ENCODE results near the gene SLC39A7. TPM values are rescaled to one million over a fixed set of nuclear protein-coding genes. Genes with fewer than 3 reads are reported as not detected.

SLC39A7 gene
- polyA plus RNA-seq, 2 of the 4 experiments (the other 2 are of a cell fraction), result 59.0 to 122 TPM

DNA sequence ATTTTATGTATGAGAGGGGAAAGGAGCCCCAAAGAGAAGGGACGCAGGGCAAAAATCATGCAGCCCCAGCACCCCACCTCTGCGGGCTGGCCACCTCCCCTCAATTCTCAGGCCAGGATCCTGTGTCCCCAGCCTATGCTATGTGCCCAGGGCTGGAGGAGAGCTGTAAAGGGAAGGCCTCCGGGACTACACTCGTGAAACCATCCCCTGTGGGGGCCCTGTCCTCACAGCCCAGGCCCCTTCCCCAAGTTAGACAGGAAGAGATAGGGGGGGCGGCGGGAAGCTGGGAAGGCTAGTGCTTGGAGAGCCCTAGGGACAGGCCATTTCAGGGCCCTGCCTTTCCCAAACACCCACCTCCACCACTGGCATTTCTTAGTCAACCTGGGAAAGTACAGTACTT is 7.0 kb upstream of the SLC39A7 start:
- DNase-seq (ENCODE audit: low read depth in 1 of 2, low spot score in 1 of 2), result no peak
- Histone ChIP-seq H3K4me1 (peaks cover 4% of the 10 kb centered on the region; the same call in 1 of the 3 replicates), H3K27ac (no peak overlapping the region), H3K4me3 (no peak overlapping the region), H3K9me3 (no peaks in the 10 kb centered on the region), H3K4me2 (no peak overlapping the region)
- CTCF ChIA-PET, result interaction anchor here (0.9 kb wide), 1 partner anchor 10 kb away, joined by 3 read pairs; no protein-coding TSS in a partner anchor
- no peak for TF ChIP-seq GATA3 (IDR thresholded peaks at IDR 0.05; ENCODE audit: borderline replicate concordance)
- no peak for TF ChIP-seq KDM1A (IDR thresholded peaks at IDR 0.05; ENCODE audit: low read depth)
- TF ChIP-seq FOSB (CRISPR knock-in tag; IDR thresholded peaks at IDR 0.05), result no peak
- TF ChIP-seq ZSCAN20 (CRISPR knock-in tag; IDR thresholded peaks at IDR 0.05), result no peak
- no peak for TF ChIP-seq ESRRA (IDR thresholded peaks at IDR 0.05; ENCODE audit: borderline replicate concordance, low read length)
- no peak for TF ChIP-seq NPAS2 (CRISPR knock-in tag; IDR thresholded peaks at IDR 0.05; ENCODE audit: borderline replicate concordance)
- TF ChIP-seq, protein P1, sequence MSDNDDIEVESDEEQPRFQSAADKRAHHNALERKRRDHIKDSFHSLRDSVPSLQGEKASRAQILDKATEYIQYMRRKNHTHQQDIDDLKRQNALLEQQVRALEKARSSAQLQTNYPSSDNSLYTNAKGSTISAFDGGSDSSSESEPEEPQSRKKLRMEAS (IDR thresholded peaks at IDR 0.05), result no peak
- TF ChIP-seq CBX8 (IDR thresholded peaks at IDR 0.05), result no peak
- no peak for TF ChIP-seq NFE2L2 (conservative IDR thresholded peaks at IDR 0.05; ENCODE audit: low read length)
- TF ChIP-seq, protein P2, sequence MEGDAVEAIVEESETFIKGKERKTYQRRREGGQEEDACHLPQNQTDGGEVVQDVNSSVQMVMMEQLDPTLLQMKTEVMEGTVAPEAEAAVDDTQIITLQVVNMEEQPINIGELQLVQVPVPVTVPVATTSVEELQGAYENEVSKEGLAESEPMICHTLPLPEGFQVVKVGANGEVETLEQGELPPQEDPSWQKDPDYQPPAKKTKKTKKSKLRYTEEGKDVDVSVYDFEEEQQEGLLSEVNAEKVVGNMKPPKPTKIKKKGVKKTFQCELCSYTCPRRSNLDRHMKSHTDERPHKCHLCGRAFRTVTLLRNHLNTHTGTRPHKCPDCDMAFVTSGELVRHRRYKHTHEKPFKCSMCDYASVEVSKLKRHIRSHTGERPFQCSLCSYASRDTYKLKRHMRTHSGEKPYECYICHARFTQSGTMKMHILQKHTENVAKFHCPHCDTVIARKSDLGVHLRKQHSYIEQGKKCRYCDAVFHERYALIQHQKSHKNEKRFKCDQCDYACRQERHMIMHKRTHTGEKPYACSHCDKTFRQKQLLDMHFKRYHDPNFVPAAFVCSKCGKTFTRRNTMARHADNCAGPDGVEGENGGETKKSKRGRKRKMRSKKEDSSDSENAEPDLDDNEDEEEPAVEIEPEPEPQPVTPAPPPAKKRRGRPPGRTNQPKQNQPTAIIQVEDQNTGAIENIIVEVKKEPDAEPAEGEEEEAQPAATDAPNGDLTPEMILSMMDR (IDR thresholded peaks at IDR 0.05), result no peak
- no peak for TF ChIP-seq POLR2A (IDR thresholded peaks at IDR 0.05; ENCODE audit: low read length)
- TF ChIP-seq CBX2 (IDR thresholded peaks at IDR 0.05; ENCODE audit: borderline replicate concordance, low read depth), result no peak
- TF ChIP-seq, protein P3, sequence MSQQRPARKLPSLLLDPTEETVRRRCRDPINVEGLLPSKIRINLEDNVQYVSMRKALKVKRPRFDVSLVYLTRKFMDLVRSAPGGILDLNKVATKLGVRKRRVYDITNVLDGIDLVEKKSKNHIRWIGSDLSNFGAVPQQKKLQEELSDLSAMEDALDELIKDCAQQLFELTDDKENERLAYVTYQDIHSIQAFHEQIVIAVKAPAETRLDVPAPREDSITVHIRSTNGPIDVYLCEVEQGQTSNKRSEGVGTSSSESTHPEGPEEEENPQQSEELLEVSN (IDR thresholded peaks at IDR 0.05; ENCODE audit: borderline replicate concordance, low read depth), result no peak
- TF ChIP-seq HDAC2 (IDR thresholded peaks at IDR 0.05), result no peak
- no peak for TF ChIP-seq NR3C1 (IDR thresholded peaks at IDR 0.05)
- POLR2A ChIA-PET, result interaction anchor here (0.5 kb wide), 1 partner anchor 69 kb away, joined by 4 read pairs; no protein-coding TSS in a partner anchor
- ATAC-seq, result no peak
- WGBS (ENCODE audit: missing lambda C conversion rate), result 100% methylated on average over 5 of the region's 6 CpGs
- FAIRE-seq, result no peak

DNA sequence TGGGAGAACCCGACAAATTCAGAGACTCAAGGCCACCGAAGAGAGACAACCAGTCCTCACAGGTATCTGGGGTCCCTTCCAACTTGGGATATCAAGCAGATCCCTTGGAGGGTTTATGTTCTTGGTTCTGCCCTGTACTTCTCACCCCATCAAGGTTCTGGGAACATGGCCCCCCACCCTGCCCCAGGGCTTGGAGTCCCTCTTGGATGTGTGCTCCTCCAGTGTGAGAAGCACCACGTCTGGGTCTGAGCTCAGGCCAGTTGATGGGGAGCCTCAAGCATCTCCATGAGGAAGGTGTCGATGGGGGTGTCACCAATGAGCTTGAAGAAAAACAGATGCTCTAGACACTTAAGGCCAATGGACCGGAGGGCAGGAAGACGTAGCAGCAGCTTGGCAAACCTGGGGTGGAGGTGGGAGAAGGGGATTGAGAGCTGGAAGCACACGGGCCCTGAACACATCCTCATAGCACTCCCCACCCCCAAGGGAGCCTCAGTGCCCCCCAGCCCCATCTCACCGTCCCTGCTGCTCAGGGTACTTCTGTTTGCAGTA is 6.2 kb upstream of the SLC39A7 start:
- no peak for FAIRE-seq
- Histone ChIP-seq H3K4me1 (peaks cover 11% of the 10 kb centered on the region; the same call in 2 of the 3 replicates), H3K4me3 (no peak overlapping the region), H3K27ac (no peak overlapping the region), H3K9me3 (no peaks in the 10 kb centered on the region), H3K4me2 (no peak overlapping the region)
- POLR2A ChIA-PET, result no interaction called here
- CTCF ChIA-PET, result interaction anchor here (1.2 to 1.3 kb wide), 2 partner anchors 12 to 33 kb away, joined by 3 read pairs; no protein-coding TSS in a partner anchor
- WGBS (ENCODE audit: missing lambda C conversion rate), result 92% methylated on average over 8 of the region's 8 CpGs
- TF ChIP-seq FOSL2 (IDR thresholded peaks at IDR 0.05), result no peak
- no peak for TF ChIP-seq FOSL2 (CRISPR knock-in tag; IDR thresholded peaks at IDR 0.05)
- TF ChIP-seq POLR2AphosphoS2 (conservative IDR thresholded peaks at IDR 0.05; ENCODE audit: low read length), result no peak
- no peak for TF ChIP-seq HOXB5 (CRISPR knock-in tag; IDR thresholded peaks at IDR 0.05)
- TF ChIP-seq RCOR1 (IDR thresholded peaks at IDR 0.05; ENCODE audit: low read depth, low read length), result no peak
- no peak for TF ChIP-seq BHLHE40 (IDR thresholded peaks at IDR 0.05; ENCODE audit: low read depth, low read length)
- TF ChIP-seq ZNF302 (CRISPR knock-in tag; IDR thresholded peaks at IDR 0.05), result no peak
- TF ChIP-seq NFE2L2 (conservative IDR thresholded peaks at IDR 0.05; ENCODE audit: low read length), result no peak
- no peak for TF ChIP-seq ZSCAN20 (CRISPR knock-in tag; IDR thresholded peaks at IDR 0.05)
- no peak for TF ChIP-seq RAD21 (conservative IDR thresholded peaks at IDR 0.05 in 1 of 2, IDR thresholded peaks at IDR 0.05 in 1 of 2)
- no peak for TF ChIP-seq NR3C1 (IDR thresholded peaks at IDR 0.05)
- TF ChIP-seq, protein P2 (IDR thresholded peaks at IDR 0.05), result no peak
- TF ChIP-seq SREBF2 (IDR thresholded peaks at IDR 0.05), result no peak
- no peak for TF ChIP-seq CHD4 (IDR thresholded peaks at IDR 0.05; ENCODE audit: borderline replicate concordance)
- TF ChIP-seq EHMT2 (IDR thresholded peaks at IDR 0.05; ENCODE audit: low read depth), result no peak
- no peak for TF ChIP-seq EP300 (IDR thresholded peaks at IDR 0.05)
- no peak for ATAC-seq
- DNase-seq (ENCODE audit: low read depth in 1 of 2, low spot score in 1 of 2), result no peak
